Activated T-helper 9 cell treated with anti-CD3 and anti-CD28 coated beads, Interleukin-2, amount 50 U/mL, for 16 hours (primary cell): ENCODE data around the gene VSIG4.
A peak's percentile ranks its signal among the peaks of the same experiment; 100 is the strongest.
"Not testable (repeated sequence)": the region's sequence is repeated elsewhere in the genome, so short reads cannot be mapped to it uniquely, and the experiment has no call there.

Experiments used
- DNase-seq: peaks from one replicate; pipeline ENCODE4 v3.0.0-alpha.2; 2020; ENCODE audit warnings: low read depth

Gene VSIG4

GRCh38 chrX:66007851-66008250 lies 32.0 kb downstream of the VSIG4 start:
- DNase-seq = no peak

GRCh38 chrX:66005830-66006449 lies 33.9 kb downstream of the VSIG4 start:
- no peak for DNase-seq

GRCh38 chrX:66004928-66005829 lies 34.7 kb downstream of the VSIG4 start:
- DNase-seq = no peak

DNA sequence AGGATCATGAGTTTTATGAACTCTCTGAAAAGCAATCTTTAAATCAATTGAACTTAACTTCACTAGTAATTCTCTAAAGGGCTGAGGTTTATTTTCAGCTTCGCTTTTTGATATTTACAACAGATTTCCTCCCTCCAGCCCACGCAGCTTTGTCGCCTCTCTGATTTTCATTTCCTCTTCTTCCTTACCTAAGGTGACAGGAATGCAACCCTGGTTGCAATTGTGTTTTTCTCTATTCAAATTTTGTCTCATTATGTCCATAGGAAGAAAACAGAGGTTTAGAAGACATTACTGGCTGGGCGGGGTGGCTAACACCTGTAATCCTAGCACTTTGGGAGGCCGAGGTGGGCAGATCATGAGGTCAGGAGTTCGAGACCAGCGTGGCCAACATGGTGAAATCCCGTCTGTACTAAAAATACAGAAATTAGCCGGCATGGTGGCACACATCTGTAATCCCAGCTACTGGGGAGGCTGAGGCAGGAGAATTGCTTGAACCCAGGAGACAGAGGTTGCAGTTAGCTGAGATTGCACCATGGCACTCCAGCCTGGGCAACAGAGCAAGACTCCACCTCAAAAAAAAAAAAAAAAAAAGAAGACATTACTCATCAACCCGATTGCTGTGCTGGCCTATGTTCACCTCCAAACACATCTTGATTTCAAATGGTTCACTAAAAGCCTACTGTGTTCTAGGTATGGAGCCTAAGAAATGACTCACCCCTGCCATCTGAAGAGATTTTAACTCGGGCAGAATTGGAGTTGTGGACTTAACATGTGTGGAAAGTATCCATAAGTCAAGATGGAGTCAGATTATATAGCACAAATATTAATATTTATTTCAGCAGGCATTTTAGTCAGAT lies 36.8 kb downstream of the VSIG4 start:
- no peak for DNase-seq

DNA sequence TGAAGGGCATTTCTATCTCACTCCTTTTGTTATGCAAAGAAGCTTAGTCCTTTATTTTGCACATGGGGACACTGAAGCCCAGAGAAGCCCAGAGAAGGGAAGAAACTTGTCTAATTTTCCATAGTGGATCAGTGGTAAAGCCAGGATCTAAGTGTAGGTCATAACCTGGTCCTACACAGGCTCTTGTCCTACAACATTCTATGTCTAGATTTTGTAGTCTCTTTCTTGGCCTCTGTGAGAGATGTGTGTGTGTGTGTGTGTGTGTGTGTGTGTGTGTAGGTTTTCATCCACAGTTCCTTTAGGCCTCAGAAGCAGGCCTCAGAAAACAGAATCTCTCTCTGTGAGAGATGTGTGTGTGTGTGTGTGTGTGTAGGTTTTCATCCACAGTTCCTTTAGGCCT lies 38.3 kb downstream of the VSIG4 start:
- no peak for DNase-seq

DNA sequence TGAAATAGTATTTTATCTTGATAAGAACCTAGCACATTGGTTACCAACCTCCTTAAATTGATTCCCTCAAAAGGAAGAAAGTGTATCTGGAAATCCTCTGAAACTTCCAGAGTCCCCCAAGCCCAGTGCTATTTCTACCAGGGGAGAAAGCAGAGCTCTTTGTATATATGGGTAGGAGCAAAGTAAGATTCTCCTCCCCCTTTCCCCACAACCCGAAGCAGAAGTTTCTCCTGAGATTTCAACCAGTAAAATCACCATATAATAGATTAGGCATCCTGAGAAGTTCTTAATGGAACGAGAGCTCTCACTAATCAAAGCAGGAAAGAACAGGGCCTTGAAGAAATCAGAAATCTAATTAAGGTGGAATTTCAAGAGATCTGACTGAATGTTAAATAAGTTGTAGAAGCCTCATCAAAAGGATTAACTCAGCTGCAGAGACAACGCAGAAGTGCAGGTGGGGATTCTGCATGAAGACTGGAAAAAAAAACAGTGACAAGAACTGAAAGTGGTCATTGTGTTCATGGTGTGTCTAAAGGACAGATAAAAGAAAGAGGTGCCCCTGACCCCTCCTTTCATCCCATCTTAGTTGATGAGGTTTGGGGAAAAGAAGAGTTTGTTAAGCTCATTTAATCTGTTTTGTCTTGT lies 39.1 kb downstream of the VSIG4 start:
- DNase-seq = no peak

DNA sequence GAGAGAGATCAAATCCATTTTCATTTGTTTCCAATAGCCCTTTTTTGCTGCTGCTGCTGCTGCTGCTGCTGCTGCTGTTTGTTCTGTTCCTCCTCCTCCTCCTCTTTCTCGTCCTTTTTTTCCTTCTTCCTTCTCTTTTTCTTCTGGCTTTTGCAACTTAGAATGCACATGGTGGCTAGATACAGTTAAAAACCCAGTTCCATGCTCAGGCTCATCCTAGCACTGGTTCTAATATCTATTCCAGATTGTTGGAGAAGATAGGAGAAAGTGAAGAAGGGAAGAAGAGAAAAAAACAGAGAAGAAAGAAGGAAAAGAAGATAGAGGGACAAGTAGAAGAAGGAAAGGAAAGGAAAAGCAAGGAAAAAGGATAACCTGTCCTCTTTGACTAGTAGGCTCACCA lies 39.7 kb downstream of the VSIG4 start:
- DNase-seq = no peak

GRCh38 chrX:65999563-66000148 lies 40.2 kb downstream of the VSIG4 start:
- DNase-seq = no peak

DNA sequence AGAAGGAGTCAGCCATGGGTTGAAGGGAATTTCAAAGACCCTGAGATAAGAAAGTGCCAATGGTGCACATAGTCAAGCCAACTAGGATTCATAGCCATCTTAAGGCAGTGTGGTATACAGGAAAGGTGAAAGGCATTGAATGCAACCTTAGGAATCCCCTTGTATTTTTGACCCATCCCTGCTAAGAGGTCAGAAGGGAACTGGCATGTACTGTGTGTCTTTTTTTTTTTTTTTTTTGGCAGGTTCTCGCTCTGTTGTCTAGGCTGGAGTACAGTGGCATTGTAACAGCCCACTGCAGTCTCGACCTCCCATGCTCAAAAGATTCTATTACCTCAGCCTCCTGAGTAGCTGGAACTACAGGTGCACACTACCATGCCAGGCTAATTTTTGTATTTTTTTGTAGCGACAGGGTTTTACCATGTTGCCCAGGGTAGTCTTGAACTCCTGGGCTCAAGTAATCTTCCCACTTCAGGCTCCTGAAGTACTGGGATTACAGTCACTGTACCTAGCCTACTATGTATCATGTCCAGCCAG lies 40.8 kb downstream of the VSIG4 start:
- no peak for DNase-seq

GRCh38 chrX:65997978-65998717 lies 41.7 kb downstream of the VSIG4 start:
- no peak for DNase-seq

DNA sequence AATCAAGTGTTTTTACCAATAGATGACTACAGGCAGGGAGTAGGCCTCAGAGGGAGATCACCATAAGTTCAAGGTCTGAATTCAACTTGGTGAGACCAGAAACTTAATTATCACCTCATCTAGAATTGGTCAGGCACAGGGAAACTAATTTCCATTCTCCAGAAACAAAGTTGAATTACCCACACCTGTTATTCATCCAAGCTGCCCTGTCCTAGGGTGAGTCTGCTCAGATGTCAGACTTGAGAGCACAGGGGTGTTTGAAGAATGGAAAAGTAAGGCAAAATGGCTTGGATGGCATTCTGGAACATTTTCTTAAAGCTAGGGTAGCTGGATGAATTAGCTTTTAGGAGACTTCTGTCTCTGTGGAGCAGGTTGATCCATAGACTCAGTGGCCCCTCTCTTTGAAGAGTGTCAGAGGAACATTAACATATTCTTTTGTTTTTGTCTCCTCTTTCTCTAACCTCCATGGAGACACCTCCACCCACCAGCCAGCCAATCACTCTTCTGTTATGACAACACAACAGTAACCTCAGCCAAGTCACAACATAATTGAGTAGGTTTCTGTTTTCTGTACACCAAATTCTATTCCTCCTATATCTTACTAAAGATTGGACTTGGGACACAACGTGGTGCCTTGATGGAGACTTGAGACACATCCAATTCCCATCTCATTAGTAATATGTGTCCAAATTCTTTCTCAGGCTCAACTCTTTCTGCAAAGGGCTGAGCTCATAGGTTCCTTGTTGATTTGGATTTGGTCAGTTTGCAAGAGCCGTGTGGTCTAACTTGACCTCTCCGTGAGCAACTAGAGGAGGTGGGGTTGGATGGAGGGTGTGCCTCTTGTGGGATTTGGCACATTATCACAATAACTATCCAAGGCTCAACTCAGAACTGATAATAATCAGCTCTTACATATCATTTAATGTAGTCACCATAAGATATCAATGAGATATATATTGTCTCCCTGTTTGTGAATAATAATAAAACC lies 45.1 kb downstream of the VSIG4 start:
- no peak for DNase-seq

DNA sequence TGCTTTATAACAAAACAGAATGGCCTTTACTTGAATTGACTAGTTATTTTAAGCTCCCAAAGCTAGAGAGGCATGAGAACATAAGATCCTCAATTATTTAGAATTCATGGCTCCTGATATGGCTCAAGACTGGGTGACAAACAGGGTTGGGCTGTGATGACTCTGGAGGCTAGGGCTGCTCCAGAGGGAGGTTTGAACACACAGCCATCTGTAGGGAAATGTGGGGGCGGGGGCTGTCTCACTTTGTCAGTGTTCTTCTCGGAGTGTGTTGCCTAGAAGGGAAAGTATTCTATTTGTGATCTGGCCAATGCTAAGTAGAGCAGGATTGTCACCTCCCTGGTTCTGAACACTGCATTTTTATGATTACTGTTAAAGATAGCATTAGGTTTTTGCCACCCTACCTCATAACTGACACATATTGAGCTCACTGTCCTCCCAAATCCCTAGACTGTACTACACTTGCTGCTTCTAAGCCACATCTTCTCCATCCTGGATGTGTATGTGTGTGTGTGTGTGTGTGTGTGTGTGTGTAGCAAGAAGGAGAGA lies 45.9 kb downstream of the VSIG4 start:
- DNase-seq = no peak

DNA sequence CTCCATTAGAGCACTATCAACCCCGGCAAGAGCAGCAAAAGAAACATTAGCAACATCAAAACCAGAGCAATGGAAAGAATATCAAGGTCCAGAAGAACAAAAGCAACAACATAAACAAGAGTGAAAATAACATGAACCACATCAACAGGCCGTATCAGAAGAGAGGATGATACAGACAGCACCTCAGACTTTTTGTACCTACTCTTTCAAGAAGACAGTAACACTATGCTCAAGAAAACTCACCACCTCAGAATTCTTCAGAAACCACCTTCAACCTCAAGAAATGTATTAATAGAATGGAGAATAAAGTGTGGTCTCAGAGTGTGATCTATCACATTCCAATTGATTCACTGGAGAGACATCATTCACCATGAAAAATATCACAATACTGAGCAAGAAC lies 46.5 kb downstream of the VSIG4 start:
- DNase-seq = no peak

GRCh38 chrX:65990702-65991101 lies 49.2 kb downstream of the VSIG4 start:
- no peak for DNase-seq

GRCh38 chrX:65987811-65988210 lies 52.1 kb downstream of the VSIG4 start:
- no peak for DNase-seq

GRCh38 chrX:65985922-65986588 lies 53.8 kb downstream of the VSIG4 start:
- peak; percentile 33 for DNase-seq

DNA sequence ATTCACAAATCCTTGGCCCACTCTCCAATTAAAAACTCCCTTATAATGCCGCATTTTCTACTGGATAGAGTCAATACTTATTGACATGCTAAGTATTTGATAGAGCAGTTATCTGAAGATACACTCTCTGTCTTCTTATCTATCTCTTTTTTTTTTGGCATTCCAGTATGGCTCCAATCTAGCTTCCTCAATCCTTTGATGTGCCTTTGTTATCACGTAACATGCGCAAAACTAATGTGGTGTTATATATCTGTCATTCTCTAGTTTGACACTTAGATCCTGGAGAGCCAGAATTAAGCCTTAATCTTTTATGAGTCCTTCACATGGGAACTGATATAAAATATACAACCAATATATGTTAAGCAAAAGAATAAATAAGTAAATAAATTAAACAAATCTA lies 54.7 kb downstream of the VSIG4 start:
- DNase-seq = no peak

DNA sequence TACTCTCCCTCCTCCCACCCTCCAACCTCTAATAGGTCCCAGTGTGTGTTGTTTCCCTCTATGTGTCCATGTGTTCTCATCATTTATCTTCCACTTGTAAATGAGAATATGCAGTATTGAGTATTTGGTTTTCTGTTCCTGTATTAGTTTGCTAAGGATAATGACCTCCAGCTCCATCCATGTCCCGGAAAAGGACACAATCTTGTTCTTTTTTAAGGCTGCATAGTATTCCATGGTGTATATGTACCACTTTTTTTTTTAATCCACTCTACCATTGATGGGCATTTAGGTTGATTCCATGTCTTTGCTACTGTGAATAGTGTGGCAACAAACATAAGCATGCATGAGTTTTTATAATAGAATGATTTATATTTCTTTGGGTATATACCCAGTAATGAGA lies 62.7 kb downstream of the VSIG4 start:
- not testable (repeated sequence) for DNase-seq

DNA sequence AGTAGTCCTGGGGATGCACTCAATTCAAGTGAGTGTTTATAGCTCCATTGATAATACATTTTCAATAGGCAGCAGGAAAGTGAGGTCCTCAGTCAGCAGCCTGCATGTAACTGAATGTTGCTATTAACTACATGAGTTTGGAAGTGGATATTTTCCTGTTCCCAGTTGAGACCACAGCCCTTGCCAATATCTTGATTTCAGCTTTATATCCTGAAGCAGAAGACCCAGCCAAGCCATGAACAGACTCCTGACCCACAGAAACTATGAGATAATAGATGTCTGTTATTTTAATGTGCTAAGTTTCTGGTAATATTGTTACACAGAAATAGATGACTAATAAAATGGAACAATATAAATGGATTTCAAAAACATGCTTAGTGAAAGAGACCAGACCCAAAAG lies 63.7 kb downstream of the VSIG4 start:
- DNase-seq = no peak
